ENCODE measurements around the gene CFAP53.
"Not testable (repeated sequence)": the region's sequence is repeated elsewhere in the genome, so short reads cannot be mapped to it uniquely, and the experiment has no call there.

CFAP53 gene

GRCh38 chr18:50268022-50268747 is 1.9 kb upstream of the CFAP53 start:
- peak; percentile 82 to 88 for ATAC-seq

GRCh38 chr18:50262977-50263376 is 3.3 kb downstream of the CFAP53 start:
- ATAC-seq: no peak

- no peak for ATAC-seq
These were observed 15.4 kb downstream of the CFAP53 start for GRCh38 chr18:50250935-50251334.

GRCh38 chr18:50249576-50249975 is 16.7 kb downstream of the CFAP53 start:
- no peak for ATAC-seq

- ATAC-seq: no peak
These were observed 18.7 kb downstream of the CFAP53 start for GRCh38 chr18:50247561-50247960.

- ATAC-seq: not testable (repeated sequence)
These were observed 24.5 kb downstream of the CFAP53 start for GRCh38 chr18:50241768-50242167.

- ATAC-seq: peak; percentile 48
These were observed 26.2 kb downstream of the CFAP53 start for GRCh38 chr18:50240080-50240563.

GRCh38 chr18:50232419-50232818 is 33.9 kb downstream of the CFAP53 start:
- ATAC-seq: no peak

- peak; percentile 30 to 48 for ATAC-seq
These were observed 34.7 kb downstream of the CFAP53 start for GRCh38 chr18:50231621-50232020.

- ATAC-seq: not testable (repeated sequence)
These were observed 46.0 kb downstream of the CFAP53 start for GRCh38 chr18:50220249-50220648.

GRCh38 chr18:50218432-50219197 is 47.7 kb downstream of the CFAP53 start:
- no peak for ATAC-seq

- no peak for ATAC-seq
These were observed 57.0 kb downstream of the CFAP53 start for GRCh38 chr18:50209311-50209710.

GRCh38 chr18:50207722-50208121 is 58.6 kb downstream of the CFAP53 start:
- ATAC-seq: no peak

- no peak for ATAC-seq
These were observed 62.3 kb downstream of the CFAP53 start for GRCh38 chr18:50203801-50204604.

GRCh38 chr18:50201476-50202018 is 64.7 kb downstream of the CFAP53 start:
- no peak for ATAC-seq

GRCh38 chr18:50199921-50200320 is 66.4 kb downstream of the CFAP53 start:
- no peak for ATAC-seq

- ATAC-seq: no peak
These were observed 66.9 kb downstream of the CFAP53 start for GRCh38 chr18:50199346-50199855.

- ATAC-seq: no peak
These were observed 70.0 kb downstream of the CFAP53 start for GRCh38 chr18:50196261-50196660.

- ATAC-seq: no peak
These were observed 70.6 kb downstream of the CFAP53 start for GRCh38 chr18:50195689-50196088.

GRCh38 chr18:50194631-50195532 is 71.4 kb downstream of the CFAP53 start, which contains the start of gene MYO5B:
Gene MYO5B, minus strand, starts transcription at chr18:50195147. Its CDS starts 354 bp downstream, at chr18:50194793.
- ATAC-seq: peak; percentile 62 to 67

Data from activated CD4-positive, CD25-positive, alpha-beta regulatory T cell treated with anti-CD3 and anti-CD28 coated beads, Interleukin-2, amount 50 U/mL, for 24 hours (primary cell).